Heart left ventricle (tissue), 13 donors: ENCODE data around the gene DMTF1.
"Not testable (repeated sequence)": the region's sequence is repeated elsewhere in the genome, so short reads cannot be mapped to it uniquely, and the experiment has no call there.

Source experiments
- CTCF ChIP-seq, 12 donors: fragments of 200-600 bp; sonication (generic) in 4 of 12; IDR thresholded peaks; one replicate each; pipeline versions ENCODE4 v1.5.0 to v1.8.0; 2018 to 2022; ENCODE audit warnings: antibody characterized with exemption in 12 of 12, mild to moderate bottlenecking in 5 of 12
- POLR2A ChIP-seq, 2 donors: fragments of 450-650 bp; IDR thresholded peaks; one replicate each; pipeline ENCODE4 v1.6.1; 2017; ENCODE audit warnings: antibody characterized with exemption in 2 of 2, mild to moderate bottlenecking in 2 of 2, moderate library complexity in 2 of 2
- donor health status: ischemic (EF 13 %, LVEDD 7.1; RV severe dilation, severe dysfunction).
- donor health status: DM: no; HTN: yes; CAD: no.
- donor health status: DM: no; HTN: no; CAD: no.
- donor health status: ischemic (EF 25% LVEDD 6.9; RV normal size, moderate dysfunction).
- donor health status: ischemic (EF 25% LVEDD 5.7; RV mildly dilated, moderate dysfunction).
- donor health status: ischemic (EF 35%, LVEDD 5.7; RV mildly dilated, moderate dysfunction).
- donor health status: nonischemic (EF 11% LVEDD 7.7; RV severe dilation, severe dysfunction).
- donor health status: DM: yes; HTN: yes; CAD: no.
- donor health status: PGD.
- donor health status: ischemic (EF 29% LVEDD 5.4; RV normal size, mild dysfunction).
- donor health status: nonischemic (EF 23%, LVEDD 6.1; RV moderate dilation, normal function).

GRCh38 chr7:87203929-87204328, 51.7 kb downstream of the DMTF1 start:
- TF ChIP-seq CTCF, POLR2A (IDR thresholded peaks at IDR 0.05): not testable (repeated sequence)
